GM18907 (cell line): ENCODE measurements around the gene CAPS.

ENCODE experiments used
- ATAC-seq: cut with Tn5 transposase; IDR thresholded peaks from one replicate; pipeline ENCODE4 v1.9.1; 2021; ENCODE audit warnings: mild to moderate bottlenecking, moderate library complexity; ENCODE audit not compliant: unreplicated experiment

CAPS gene

GRCh38 chr19:5908773-5909442 lies 5.1 kb upstream of the CAPS start:
- ATAC-seq, result no peak

GRCh38 chr19:5910638-5910907 lies 3.5 kb upstream of the CAPS start:
- no peak for ATAC-seq

GRCh38 chr19:5911366-5911765 lies 2.7 kb upstream of the CAPS start:
- ATAC-seq, result no peak

- no peak for ATAC-seq
Measured at GRCh38 chr19:5914358-5914774, 312 bp downstream of the CAPS start.

GRCh38 chr19:5914946-5915781 lies 1.1 kb downstream of the CAPS start:
- ATAC-seq, result no peak

GRCh38 chr19:5915782-5916165 lies 1.7 kb downstream of the CAPS start:
- no peak for ATAC-seq

- no peak for ATAC-seq
Measured at GRCh38 chr19:5916181-5916708, 2.2 kb downstream of the CAPS start.

- no peak for ATAC-seq
Measured at GRCh38 chr19:5917431-5918107, 3.5 kb downstream of the CAPS start.

GRCh38 chr19:5918463-5919079 lies 4.5 kb downstream of the CAPS start:
- no peak for ATAC-seq

- ATAC-seq, result no peak
Measured at GRCh38 chr19:5921516-5922160, 7.6 kb downstream of the CAPS start.

- ATAC-seq, result no peak
Measured at GRCh38 chr19:5922161-5922545, 8.1 kb downstream of the CAPS start.

GRCh38 chr19:5923356-5923755 lies 9.3 kb downstream of the CAPS start:
- no peak for ATAC-seq

- no peak for ATAC-seq
Measured at GRCh38 chr19:5925830-5926427, 11.9 kb downstream of the CAPS start.

- ATAC-seq, result no peak
Measured at GRCh38 chr19:5926641-5927440, 12.8 kb downstream of the CAPS start.

GRCh38 chr19:5927441-5927821 lies 13.4 kb downstream of the CAPS start:
- ATAC-seq, result no peak

GRCh38 chr19:5929179-5929578 lies 15.1 kb downstream of the CAPS start:
- ATAC-seq, result no peak

- ATAC-seq, result no peak
Measured at GRCh38 chr19:5929625-5930024, 15.6 kb downstream of the CAPS start.

- no peak for ATAC-seq
Measured at GRCh38 chr19:5931251-5931650, 17.2 kb downstream of the CAPS start.

GRCh38 chr19:5932146-5932545 lies 18.1 kb downstream of the CAPS start:
- ATAC-seq, result no peak
